ENCODE measurements around the gene RNASEH2B. TPM values are rescaled to one million over a fixed set of nuclear protein-coding genes. Genes with fewer than 3 reads are reported as not detected.

Gene RNASEH2B
- total RNA-seq, 1 donor from 2014 or later: 57.5 TPM

GRCh38 chr13:50908371-50908770 is 1.2 kb upstream of the RNASEH2B start:
- no peak overlapping the region for H3K9ac ChIP-seq
- TF ChIP-seq EZH2phosphoT487 (IDR thresholded peaks at IDR 0.05): no peak
- TF ChIP-seq EZH2 (IDR thresholded peaks at IDR 0.05): no peak
- TF ChIP-seq CTCF (IDR thresholded peaks at IDR 0.05): no peak
- no peak overlapping the region for H3K4me3 ChIP-seq
- no peaks in the 10 kb centered on the region for H3K9me3 Mint-ChIP-seq
- peaks cover 29% of the 10 kb centered on the region for H3K79me2 ChIP-seq (ENCODE audit: low read depth)
- DNase-seq (ENCODE audit: low spot score): no peak
- H3K36me3 Mint-ChIP-seq: no peaks in the 10 kb centered on the region
- no peaks in the 10 kb centered on the region for H3K27me3 ChIP-seq
- H4K20me1 ChIP-seq (ENCODE audit: low read depth): no peaks in the 10 kb centered on the region
- H3K27ac ChIP-seq: no peak overlapping the region
- peaks cover 3% of the 10 kb centered on the region for H3K27me3 Mint-ChIP-seq (ENCODE audit: insufficient read depth, low read depth)
- H3K4me2 ChIP-seq: no peak overlapping the region
- no peaks in the 10 kb centered on the region for H3K36me3 ChIP-seq
- peaks cover 21% of the 10 kb centered on the region for H3K4me1 ChIP-seq
- H3K4me3 Mint-ChIP-seq: peak overlapping the region; percentile 35
- no peak overlapping the region for H2AFZ ChIP-seq (replicated peaks)
- no peak overlapping the region for H3K27ac Mint-ChIP-seq
- H3K9me3 ChIP-seq (ENCODE audit: low read depth): no peaks in the 10 kb centered on the region
- H3F3A ChIP-seq (ENCODE audit: low read depth): peaks cover 25% of the 10 kb centered on the region
- H3K4me1 Mint-ChIP-seq: peaks cover 18% of the 10 kb centered on the region

GRCh38 chr13:50910485-50910805 is 854 bp downstream of the RNASEH2B start:
- Histone ChIP-seq H4K20me1 (ENCODE audit: low read depth) (no peaks in the 10 kb centered on the region), H3K4me1 (peaks cover 22% of the 10 kb centered on the region), H3K9ac (no peak overlapping the region), H3K79me2 (ENCODE audit: low read depth) (peaks cover 33% of the 10 kb centered on the region), H3K9me3 (ENCODE audit: low read depth) (no peaks in the 10 kb centered on the region), H3K36me3 (no peaks in the 10 kb centered on the region), H3F3A (ENCODE audit: low read depth) (peaks cover 25% of the 10 kb centered on the region), H2AFZ (replicated peaks) (peak overlapping the region; percentile 93), H3K27ac (no peak overlapping the region), H3K4me3 (peak overlapping the region; percentile 65), H3K4me2 (peak overlapping the region; percentile 96), H3K27me3 (no peaks in the 10 kb centered on the region)
- no peak for TF ChIP-seq EZH2phosphoT487 (IDR thresholded peaks at IDR 0.05)
- peak; percentile 12 for TF ChIP-seq EZH2 (IDR thresholded peaks at IDR 0.05)
- peak; percentile 1 for TF ChIP-seq CTCF (IDR thresholded peaks at IDR 0.05)
- peak overlapping the region; percentile 86 for H3K4me3 Mint-ChIP-seq
- DNase-seq (ENCODE audit: low spot score): peak; percentile 42
- peaks cover 3% of the 10 kb centered on the region for H3K27me3 Mint-ChIP-seq (ENCODE audit: insufficient read depth, low read depth)
- H3K9me3 Mint-ChIP-seq: no peaks in the 10 kb centered on the region
- peaks cover 18% of the 10 kb centered on the region for H3K4me1 Mint-ChIP-seq
- H3K36me3 Mint-ChIP-seq: no peaks in the 10 kb centered on the region
- peak overlapping the region; percentile 73 for H3K27ac Mint-ChIP-seq

- no peaks in the 10 kb centered on the region for H3K9me3 Mint-ChIP-seq
- DNase-seq (ENCODE audit: low spot score): peak; percentile 39
- H3F3A ChIP-seq (ENCODE audit: low read depth): peaks cover 25% of the 10 kb centered on the region
- peak overlapping the region; percentile 96 for H3K4me2 ChIP-seq
- TF ChIP-seq CTCF (IDR thresholded peaks at IDR 0.05) (peak; percentile 2), EZH2 (IDR thresholded peaks at IDR 0.05) (no peak), EZH2phosphoT487 (IDR thresholded peaks at IDR 0.05) (no peak)
- H3K27me3 ChIP-seq: no peaks in the 10 kb centered on the region
- H3K9me3 ChIP-seq (ENCODE audit: low read depth): no peaks in the 10 kb centered on the region
- peaks cover 18% of the 10 kb centered on the region for H3K4me1 Mint-ChIP-seq
- peaks cover 3% of the 10 kb centered on the region for H3K27me3 Mint-ChIP-seq (ENCODE audit: insufficient read depth, low read depth)
- H3K27ac ChIP-seq: no peak overlapping the region
- H4K20me1 ChIP-seq (ENCODE audit: low read depth): no peaks in the 10 kb centered on the region
- H3K4me3 ChIP-seq: peak overlapping the region; percentile 65
- no peak overlapping the region for H2AFZ ChIP-seq (replicated peaks)
- no peak overlapping the region for H3K9ac ChIP-seq
- peaks cover 36% of the 10 kb centered on the region for H3K79me2 ChIP-seq (ENCODE audit: low read depth)
- no peaks in the 10 kb centered on the region for H3K36me3 Mint-ChIP-seq
- peak overlapping the region; percentile 86 for H3K4me3 Mint-ChIP-seq
- no peaks in the 10 kb centered on the region for H3K36me3 ChIP-seq
- peaks cover 25% of the 10 kb centered on the region for H3K4me1 ChIP-seq
- H3K27ac Mint-ChIP-seq: no peak overlapping the region
These were observed 1.6 kb downstream of the RNASEH2B start for GRCh38 chr13:50911081-50911631.
